ENCODE data around the gene MYCBP2.
"Not testable (repeated sequence)": the region's sequence is repeated elsewhere in the genome, so short reads cannot be mapped to it uniquely, and the experiment has no call there.

The MYCBP2 gene

GRCh38 chr13:77218274-77218673, 108.6 kb downstream of the MYCBP2 start:
- TF ChIP-seq, protein P1, sequence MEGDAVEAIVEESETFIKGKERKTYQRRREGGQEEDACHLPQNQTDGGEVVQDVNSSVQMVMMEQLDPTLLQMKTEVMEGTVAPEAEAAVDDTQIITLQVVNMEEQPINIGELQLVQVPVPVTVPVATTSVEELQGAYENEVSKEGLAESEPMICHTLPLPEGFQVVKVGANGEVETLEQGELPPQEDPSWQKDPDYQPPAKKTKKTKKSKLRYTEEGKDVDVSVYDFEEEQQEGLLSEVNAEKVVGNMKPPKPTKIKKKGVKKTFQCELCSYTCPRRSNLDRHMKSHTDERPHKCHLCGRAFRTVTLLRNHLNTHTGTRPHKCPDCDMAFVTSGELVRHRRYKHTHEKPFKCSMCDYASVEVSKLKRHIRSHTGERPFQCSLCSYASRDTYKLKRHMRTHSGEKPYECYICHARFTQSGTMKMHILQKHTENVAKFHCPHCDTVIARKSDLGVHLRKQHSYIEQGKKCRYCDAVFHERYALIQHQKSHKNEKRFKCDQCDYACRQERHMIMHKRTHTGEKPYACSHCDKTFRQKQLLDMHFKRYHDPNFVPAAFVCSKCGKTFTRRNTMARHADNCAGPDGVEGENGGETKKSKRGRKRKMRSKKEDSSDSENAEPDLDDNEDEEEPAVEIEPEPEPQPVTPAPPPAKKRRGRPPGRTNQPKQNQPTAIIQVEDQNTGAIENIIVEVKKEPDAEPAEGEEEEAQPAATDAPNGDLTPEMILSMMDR (IDR thresholded peaks at IDR 0.05; ENCODE audit: low read depth, low read length) = no peak
- DNase-seq = no peak
- H3K27me3 ChIP-seq (ENCODE audit: insufficient read depth, low read depth, severe bottlenecking) = no peaks in the 10 kb centered on the region
- no peaks in the 10 kb centered on the region for H3K9me3 ChIP-seq (ENCODE audit: severe bottlenecking)
- no peak overlapping the region for H3K27ac ChIP-seq
- no peaks in the 10 kb centered on the region for H3K36me3 ChIP-seq
- H3K4me3 ChIP-seq (ENCODE audit: low read depth, low read length) = no peak overlapping the region

GRCh38 chr13:77215543-77215942, 111.4 kb downstream of the MYCBP2 start:
- TF ChIP-seq, protein P1 (IDR thresholded peaks at IDR 0.05; ENCODE audit: low read depth, low read length) = no peak
- no peaks in the 10 kb centered on the region for H3K9me3 ChIP-seq (ENCODE audit: severe bottlenecking)
- no peak overlapping the region for H3K4me3 ChIP-seq (ENCODE audit: low read depth, low read length)
- no peaks in the 10 kb centered on the region for H3K36me3 ChIP-seq
- no peak overlapping the region for H3K27ac ChIP-seq
- no peaks in the 10 kb centered on the region for H3K27me3 ChIP-seq (ENCODE audit: insufficient read depth, low read depth, severe bottlenecking)
- DNase-seq = no peak

- Histone ChIP-seq H3K9me3 (ENCODE audit: severe bottlenecking) (no peaks in the 10 kb centered on the region), H3K27me3 (ENCODE audit: insufficient read depth, low read depth, severe bottlenecking) (no peaks in the 10 kb centered on the region), H3K36me3 (no peaks in the 10 kb centered on the region), H3K27ac (no peak overlapping the region), H3K4me3 (ENCODE audit: low read depth, low read length) (no peak overlapping the region)
- TF ChIP-seq, protein P1 (IDR thresholded peaks at IDR 0.05; ENCODE audit: low read depth, low read length) = no peak
- DNase-seq = no peak
These were observed 113.2 kb downstream of the MYCBP2 start for GRCh38 chr13:77213644-77214043.

DNA sequence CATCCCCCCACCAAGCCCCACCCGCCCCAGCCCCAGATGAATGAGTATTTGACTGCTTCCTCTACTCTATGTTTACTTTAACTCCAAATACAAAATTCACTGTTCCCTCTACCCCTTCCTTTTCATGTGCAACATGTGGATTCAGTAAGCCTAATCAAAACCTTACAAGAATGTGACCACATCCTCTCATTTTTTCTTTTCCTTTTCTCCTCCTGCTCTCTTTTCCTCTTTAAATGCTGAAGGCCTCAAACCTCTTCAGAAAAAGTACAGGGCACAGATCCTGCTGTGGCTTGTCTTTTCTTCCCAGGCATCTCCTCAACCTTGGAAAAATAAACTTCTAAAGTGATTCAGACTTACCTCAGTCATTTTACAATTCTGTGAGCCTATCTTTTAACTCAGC, 119.0 kb downstream of the MYCBP2 start:
- TF ChIP-seq, protein P1 (IDR thresholded peaks at IDR 0.05; ENCODE audit: low read depth, low read length) = no peak
- H3K36me3 ChIP-seq = no peaks in the 10 kb centered on the region

GRCh38 chr13:77198995-77199394, 127.9 kb downstream of the MYCBP2 start:
- DNase-seq; H3K27me3 ChIP-seq (ENCODE audit: insufficient read depth, low read depth, severe bottlenecking); H3K27ac ChIP-seq; H3K36me3 ChIP-seq; H3K4me3 ChIP-seq (ENCODE audit: low read depth, low read length); H3K9me3 ChIP-seq (ENCODE audit: severe bottlenecking): not testable (repeated sequence)

More for the DNA sequence above, 119.0 kb downstream of the MYCBP2 start:
- H3K9me3 ChIP-seq (ENCODE audit: severe bottlenecking) = no peaks in the 10 kb centered on the region
- no peaks in the 10 kb centered on the region for H3K27me3 ChIP-seq (ENCODE audit: insufficient read depth, low read depth, severe bottlenecking)
- no peak for DNase-seq
- no peak overlapping the region for H3K4me3 ChIP-seq (ENCODE audit: low read depth, low read length)
- H3K27ac ChIP-seq = no peak overlapping the region

GRCh38 chr13:77196052-77196618, 130.8 kb downstream of the MYCBP2 start:
- H3K27ac ChIP-seq = no peak overlapping the region
- TF ChIP-seq, protein P1 (IDR thresholded peaks at IDR 0.05; ENCODE audit: low read depth, low read length) = no peak
- H3K4me3 ChIP-seq (ENCODE audit: low read depth, low read length) = no peak overlapping the region
- no peaks in the 10 kb centered on the region for H3K9me3 ChIP-seq (ENCODE audit: severe bottlenecking)
- no peaks in the 10 kb centered on the region for H3K36me3 ChIP-seq
- no peaks in the 10 kb centered on the region for H3K27me3 ChIP-seq (ENCODE audit: insufficient read depth, low read depth, severe bottlenecking)
- no peak for DNase-seq
